Neutrophil (primary cell): ENCODE results near the gene KRTAP10-1.

Experiments used
- H3K27ac ChIP-seq: fragments of 200-600 bp; sonication (generic); 2 replicates; pipeline ENCODE4 v1.5.1; 2016; ENCODE audit warnings: mild to moderate bottlenecking, moderate library complexity
- H3K27me3 ChIP-seq: fragments of 200-600 bp; sonication (generic); 2 replicates; pipeline ENCODE4 v1.6.0; 2016; ENCODE audit warnings: mild to moderate bottlenecking
- H3K36me3 ChIP-seq: fragments of 200-600 bp; sonication (generic); 2 replicates; pipeline ENCODE4 v1.5.1; 2017
- H3K4me1 ChIP-seq, 2 experiments: fragments of 200-600 bp in 1 of 2; sonication (generic) in 1 of 2; 1 replicate in 1 of 2; 2 replicates in 1 of 2; pipeline versions ENCODE4 v1.5.1 to v1.6.1; 2013 to 2016; ENCODE audit warnings: low read depth in 1 of 2, low read length in 1 of 2, mild to moderate bottlenecking in 1 of 2, moderate library complexity in 1 of 2; ENCODE audit not compliant: control insufficient read depth in 1 of 2, insufficient read depth in 1 of 2
- H3K4me3 ChIP-seq, 2 experiments: fragments of 200-600 bp in 1 of 2; sonication (generic) in 1 of 2; 1 replicate in 1 of 2; 2 replicates in 1 of 2; pipeline ENCODE4 v1.5.1; 2013 to 2016; ENCODE audit warnings: low read depth in 1 of 2, low read length in 1 of 2, mild to moderate bottlenecking in 1 of 2, moderate library complexity in 1 of 2
- H3K9me3 ChIP-seq: fragments of 200-600 bp; sonication (generic); 2 replicates; pipeline ENCODE4 v1.5.1; 2016
- CTCF ChIP-seq: fragments of 200-600 bp; sonication (generic); IDR thresholded peaks from 2 replicates; pipeline ENCODE4 v1.5.1; 2016; ENCODE audit warnings: antibody characterized with exemption

KRTAP10-1 gene

GRCh38 chr21:44511219-44511937 lies 28.6 kb downstream of the KRTAP10-1 start:
- Histone ChIP-seq H3K27me3 (peaks cover 33% of the 10 kb centered on the region), H3K9me3 (no peaks in the 10 kb centered on the region), H3K36me3 (no peaks in the 10 kb centered on the region), H3K4me1 (peaks cover 27 to 50% of the 10 kb centered on the region in 2 experiments), H3K27ac (peak overlapping the region; percentile 67), H3K4me3 (peak overlapping the region; percentile 63 to 72)
- no peak for TF ChIP-seq CTCF

- Histone ChIP-seq H3K4me1 (peaks cover 25 to 43% of the 10 kb centered on the region in 2 experiments), H3K4me3 (peak overlapping the region; percentile 63 to 72), H3K27me3 (peaks cover 40% of the 10 kb centered on the region), H3K9me3 (no peaks in the 10 kb centered on the region), H3K27ac (peak overlapping the region; percentile 67), H3K36me3 (no peaks in the 10 kb centered on the region)
- TF ChIP-seq CTCF = peak; percentile 79
Measured at GRCh38 chr21:44510508-44511218, 29.3 kb downstream of the KRTAP10-1 start.

GRCh38 chr21:44510109-44510507 lies 29.9 kb downstream of the KRTAP10-1 start:
- TF ChIP-seq CTCF = no peak
- peak overlapping the region; percentile 63 to 72 for H3K4me3 ChIP-seq

GRCh38 chr21:44509539-44509938 lies 30.5 kb downstream of the KRTAP10-1 start:
- H3K27me3 ChIP-seq = peaks cover 40% of the 10 kb centered on the region
- TF ChIP-seq CTCF = no peak

More at GRCh38 chr21:44510109-44510507, 29.9 kb downstream of the KRTAP10-1 start:
- H3K36me3 ChIP-seq = no peaks in the 10 kb centered on the region
- peaks cover 20 to 38% of the 10 kb centered on the region in 2 experiments for H3K4me1 ChIP-seq
- H3K27me3 ChIP-seq = peaks cover 40% of the 10 kb centered on the region
- no peak overlapping the region for H3K27ac ChIP-seq
- H3K9me3 ChIP-seq = no peaks in the 10 kb centered on the region

GRCh38 chr21:44508711-44509445 lies 31.1 kb downstream of the KRTAP10-1 start:
- Histone ChIP-seq H3K27me3 (peaks cover 40% of the 10 kb centered on the region), H3K36me3 (no peaks in the 10 kb centered on the region), H3K4me1 (peaks cover 12 to 38% of the 10 kb centered on the region in 2 experiments), H3K9me3 (no peaks in the 10 kb centered on the region), H3K4me3 (no peak overlapping the region), H3K27ac (no peak overlapping the region)
- TF ChIP-seq CTCF = no peak

More at GRCh38 chr21:44509539-44509938, 30.5 kb downstream of the KRTAP10-1 start:
- no peaks in the 10 kb centered on the region for H3K9me3 ChIP-seq
- H3K27ac ChIP-seq = no peak overlapping the region
- no peaks in the 10 kb centered on the region for H3K36me3 ChIP-seq
- no peak overlapping the region for H3K4me3 ChIP-seq
- peaks cover 15 to 38% of the 10 kb centered on the region in 2 experiments for H3K4me1 ChIP-seq
